Activated naive CD8-positive, alpha-beta T cell (primary cell): ENCODE results near the gene CAPNS1.

ENCODE experiments used
- H3K27ac Mint-ChIP-seq: one replicate; pipeline ENCODE4 v1.8.0; 2021; ENCODE audit warnings: mixed read lengths
- H3K27me3 Mint-ChIP-seq: one replicate; pipeline ENCODE4 v1.8.0; 2021; ENCODE audit warnings: mixed read lengths
- H3K36me3 Mint-ChIP-seq: one replicate; pipeline ENCODE4 v1.8.0; 2021; ENCODE audit warnings: mixed read lengths
- H3K4me1 Mint-ChIP-seq: one replicate; pipeline ENCODE4 v1.8.0; 2021; ENCODE audit warnings: low read depth, mixed read lengths
- H3K4me3 Mint-ChIP-seq: one replicate; pipeline ENCODE4 v1.8.0; 2021; ENCODE audit warnings: mild to moderate bottlenecking, mixed read lengths
- H3K9me3 Mint-ChIP-seq: one replicate; pipeline ENCODE4 v1.8.0; 2021; ENCODE audit warnings: low read depth, mixed read lengths

Gene CAPNS1

DNA sequence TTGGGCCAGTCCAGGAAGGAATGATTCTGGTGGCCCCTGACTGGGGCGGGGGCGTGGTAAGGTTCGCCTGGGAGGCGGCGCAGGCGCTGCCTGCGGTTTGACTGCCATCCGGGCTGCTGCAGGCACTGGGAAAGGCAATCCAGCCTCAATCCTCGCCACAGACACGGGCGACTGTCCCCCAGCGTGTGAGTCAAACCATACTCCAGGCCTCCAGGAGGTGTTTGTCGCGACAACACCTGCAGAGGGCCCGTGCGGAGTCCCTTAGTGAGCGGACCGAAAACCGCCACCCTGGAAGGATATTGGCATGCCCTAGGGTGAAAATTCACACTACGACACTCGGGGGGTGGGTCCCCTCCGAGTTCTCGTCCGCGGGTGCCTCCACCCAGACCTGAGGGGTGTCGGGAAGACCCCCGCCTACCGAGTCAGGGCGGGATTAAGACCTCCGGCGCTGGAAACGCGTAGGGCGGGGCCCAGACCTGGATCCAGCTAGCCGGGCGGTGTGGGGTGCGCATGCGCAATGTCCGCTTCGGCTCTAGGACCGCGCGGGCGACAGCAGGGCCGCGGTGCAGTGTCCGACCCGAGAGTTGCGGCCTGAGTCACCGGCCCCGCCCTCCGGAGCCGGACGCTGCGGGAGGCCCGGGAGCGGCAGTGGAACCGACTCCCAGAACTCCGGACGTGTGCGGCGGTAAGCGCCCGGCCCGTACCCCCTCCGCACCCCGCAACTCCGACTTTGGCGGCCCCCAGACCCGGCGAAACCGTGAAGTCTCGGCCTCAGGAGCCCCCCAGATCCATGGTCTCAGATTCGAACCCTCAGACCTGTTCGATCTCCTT lies at the start of gene CAPNS1:
Gene CAPNS1, plus strand, starts transcription at position 594 of the 831 bp plus-strand sequence. CDS start 946 bp downstream, outside the sequence.
- Mint-ChIP-seq H3K27ac (peak within 1 kb of the TSS; percentile 91), H3K4me3 (peak within 1 kb of the TSS; percentile 94), H3K36me3 (peaks cover 4% of the 10 kb centered on the region), H3K27me3 (no peaks in the 10 kb centered on the region), H3K4me1 (peaks cover 11% of the 10 kb centered on the region), H3K9me3 (no peaks in the 10 kb centered on the region)

DNA sequence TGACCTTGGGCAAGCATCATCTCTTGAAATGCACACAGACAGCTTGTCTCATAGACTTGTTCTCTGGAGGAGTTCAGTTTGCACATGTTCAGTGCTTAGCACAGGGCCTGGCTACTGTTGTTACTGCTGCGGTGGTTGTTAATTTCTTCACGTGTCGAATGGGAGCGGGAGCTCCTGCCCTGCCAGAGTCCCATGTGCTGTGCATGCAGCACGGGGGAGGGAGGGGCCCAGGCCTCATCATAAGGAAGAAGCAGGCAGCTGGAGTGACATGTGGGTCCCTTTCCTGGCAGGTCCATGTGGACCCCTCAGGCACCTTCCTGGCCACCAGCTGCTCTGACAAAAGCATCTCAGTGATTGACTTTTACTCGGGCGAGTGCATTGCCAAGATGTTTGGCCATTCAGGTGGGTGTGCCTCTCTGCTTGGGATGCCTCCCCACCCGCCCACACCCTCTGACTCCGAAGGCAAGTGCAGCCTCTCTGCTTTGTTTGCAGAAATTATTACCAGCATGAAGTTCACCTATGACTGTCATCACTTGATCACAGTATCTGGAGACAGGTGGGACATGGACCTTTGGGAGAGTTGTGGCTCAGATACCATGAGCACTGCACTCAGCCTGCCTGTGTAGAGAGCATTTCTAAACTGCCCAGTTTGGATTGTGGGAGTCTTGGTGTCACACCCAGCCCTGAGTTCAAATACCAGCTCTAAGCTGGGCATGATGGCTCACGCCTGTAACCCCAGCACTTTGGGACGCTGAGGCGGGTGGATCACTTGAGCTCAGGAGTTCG lies 48.8 kb upstream of the CAPNS1 start:
- Mint-ChIP-seq H3K27me3 (no peaks in the 10 kb centered on the region), H3K4me1 (peaks cover 15% of the 10 kb centered on the region), H3K27ac (no peak overlapping the region), H3K36me3 (peaks cover 5% of the 10 kb centered on the region), H3K9me3 (no peaks in the 10 kb centered on the region), H3K4me3 (no peak overlapping the region)

DNA sequence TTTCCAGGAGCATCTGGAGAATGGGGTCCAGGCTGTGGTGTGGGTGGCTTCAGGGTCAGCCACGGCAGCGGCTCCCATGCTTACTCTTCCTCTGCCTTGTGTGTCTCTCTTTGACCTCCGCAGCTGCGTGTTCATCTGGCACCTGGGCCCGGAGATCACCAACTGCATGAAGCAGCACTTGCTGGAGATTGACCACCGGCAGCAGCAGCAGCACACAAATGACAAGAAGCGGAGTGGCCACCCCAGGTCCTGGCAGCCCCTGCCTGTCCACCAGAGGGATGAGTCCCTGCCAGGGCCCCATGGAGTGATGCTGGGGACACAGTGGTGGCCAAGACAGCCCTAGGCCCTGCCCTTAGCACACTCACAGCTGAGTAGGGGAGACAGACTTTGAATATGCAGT lies 47.3 kb upstream of the CAPNS1 start:
- Mint-ChIP-seq H3K9me3 (no peaks in the 10 kb centered on the region), H3K4me3 (no peak overlapping the region), H3K4me1 (peaks cover 15% of the 10 kb centered on the region), H3K36me3 (peaks cover 5% of the 10 kb centered on the region), H3K27ac (no peak overlapping the region), H3K27me3 (no peaks in the 10 kb centered on the region)

DNA sequence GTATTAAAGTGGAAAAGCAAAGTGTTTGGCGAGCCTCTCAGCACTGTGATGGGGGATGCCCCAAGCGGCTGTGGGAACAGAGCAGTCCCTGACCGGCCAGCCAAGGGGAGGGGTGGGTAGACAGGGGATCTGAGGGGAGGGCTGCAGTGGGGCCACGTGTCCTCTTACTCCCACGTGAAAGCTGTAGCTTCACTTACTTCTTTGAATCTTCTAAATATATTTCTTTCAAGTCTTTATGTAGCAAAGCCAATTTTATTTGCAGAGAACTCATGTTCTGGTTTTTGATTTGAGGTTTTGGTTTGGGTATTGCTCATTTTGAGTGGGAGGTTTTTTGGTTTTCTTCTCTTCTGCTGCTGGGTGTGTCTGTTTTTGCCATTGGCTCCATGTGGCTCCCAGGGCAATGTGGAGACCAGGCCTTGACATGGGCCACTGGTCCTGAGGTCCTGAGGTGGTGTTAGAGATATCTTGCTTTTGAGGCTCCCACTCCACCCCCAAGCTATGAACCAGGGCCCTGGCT lies 46.7 kb upstream of the CAPNS1 start:
- Mint-ChIP-seq H3K4me3 (peak overlapping the region; percentile 10), H3K36me3 (peaks cover 5% of the 10 kb centered on the region), H3K27me3 (no peaks in the 10 kb centered on the region), H3K4me1 (peaks cover 15% of the 10 kb centered on the region), H3K27ac (peak overlapping the region; percentile 50), H3K9me3 (no peaks in the 10 kb centered on the region)

DNA sequence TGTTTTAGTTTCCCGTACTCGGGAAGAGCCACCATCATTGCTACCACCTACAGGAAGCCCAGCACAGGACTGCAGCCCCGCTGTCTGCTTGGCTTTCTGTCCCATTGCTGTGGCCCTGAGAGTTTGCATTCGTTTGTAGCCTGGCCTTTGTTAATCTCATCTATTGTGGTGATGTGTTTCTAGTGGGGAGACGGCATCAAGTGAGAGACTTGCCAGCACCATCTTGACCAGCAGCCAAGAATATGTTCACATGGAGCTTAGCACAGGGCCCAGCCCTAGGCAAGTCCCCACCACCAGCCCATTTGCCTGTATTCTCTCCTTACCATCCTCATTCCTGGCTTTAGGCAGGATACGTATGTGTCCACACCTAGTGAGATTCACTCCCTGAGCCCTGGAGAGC lies 46.2 kb upstream of the CAPNS1 start:
- Mint-ChIP-seq H3K36me3 (peaks cover 5% of the 10 kb centered on the region), H3K4me1 (peaks cover 15% of the 10 kb centered on the region), H3K27me3 (no peaks in the 10 kb centered on the region), H3K4me3 (no peak overlapping the region), H3K9me3 (no peaks in the 10 kb centered on the region), H3K27ac (no peak overlapping the region)

GRCh38 chr19:36097036-36097435 lies 42.8 kb upstream of the CAPNS1 start:
- Mint-ChIP-seq H3K4me3 (no peak overlapping the region), H3K9me3 (no peaks in the 10 kb centered on the region), H3K27me3 (no peaks in the 10 kb centered on the region), H3K27ac (no peak overlapping the region), H3K36me3 (peaks cover 5% of the 10 kb centered on the region), H3K4me1 (peaks cover 15% of the 10 kb centered on the region)

- Mint-ChIP-seq H3K9me3 (no peaks in the 10 kb centered on the region), H3K36me3 (no peaks in the 10 kb centered on the region), H3K4me3 (no peak overlapping the region), H3K27me3 (no peaks in the 10 kb centered on the region), H3K27ac (no peak overlapping the region), H3K4me1 (no peaks in the 10 kb centered on the region)
Measured at GRCh38 chr19:36099166-36099785, 40.6 kb upstream of the CAPNS1 start.

DNA sequence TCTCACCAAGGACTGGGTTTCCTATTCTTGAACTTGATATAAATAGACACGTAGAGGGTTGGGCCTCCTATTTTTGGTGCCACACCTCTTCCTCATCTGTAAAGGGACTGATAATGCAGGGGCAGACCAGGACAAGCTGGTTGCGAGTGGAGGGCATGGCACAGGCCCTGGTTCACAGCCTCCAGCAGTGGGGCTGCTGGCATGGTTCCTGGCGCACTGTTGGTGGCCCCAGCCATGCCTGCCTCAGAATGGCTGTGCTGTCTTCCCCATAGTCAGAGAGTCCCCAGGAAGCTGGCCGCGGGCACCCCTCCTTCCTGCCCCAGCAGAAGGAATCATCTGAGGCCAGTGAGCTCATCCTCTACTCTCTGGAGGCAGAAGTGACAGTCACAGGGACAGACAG lies 39.4 kb upstream of the CAPNS1 start:
- Mint-ChIP-seq H3K4me1 (no peaks in the 10 kb centered on the region), H3K36me3 (no peaks in the 10 kb centered on the region), H3K27me3 (no peaks in the 10 kb centered on the region), H3K9me3 (no peaks in the 10 kb centered on the region), H3K4me3 (no peak overlapping the region), H3K27ac (no peak overlapping the region)

DNA sequence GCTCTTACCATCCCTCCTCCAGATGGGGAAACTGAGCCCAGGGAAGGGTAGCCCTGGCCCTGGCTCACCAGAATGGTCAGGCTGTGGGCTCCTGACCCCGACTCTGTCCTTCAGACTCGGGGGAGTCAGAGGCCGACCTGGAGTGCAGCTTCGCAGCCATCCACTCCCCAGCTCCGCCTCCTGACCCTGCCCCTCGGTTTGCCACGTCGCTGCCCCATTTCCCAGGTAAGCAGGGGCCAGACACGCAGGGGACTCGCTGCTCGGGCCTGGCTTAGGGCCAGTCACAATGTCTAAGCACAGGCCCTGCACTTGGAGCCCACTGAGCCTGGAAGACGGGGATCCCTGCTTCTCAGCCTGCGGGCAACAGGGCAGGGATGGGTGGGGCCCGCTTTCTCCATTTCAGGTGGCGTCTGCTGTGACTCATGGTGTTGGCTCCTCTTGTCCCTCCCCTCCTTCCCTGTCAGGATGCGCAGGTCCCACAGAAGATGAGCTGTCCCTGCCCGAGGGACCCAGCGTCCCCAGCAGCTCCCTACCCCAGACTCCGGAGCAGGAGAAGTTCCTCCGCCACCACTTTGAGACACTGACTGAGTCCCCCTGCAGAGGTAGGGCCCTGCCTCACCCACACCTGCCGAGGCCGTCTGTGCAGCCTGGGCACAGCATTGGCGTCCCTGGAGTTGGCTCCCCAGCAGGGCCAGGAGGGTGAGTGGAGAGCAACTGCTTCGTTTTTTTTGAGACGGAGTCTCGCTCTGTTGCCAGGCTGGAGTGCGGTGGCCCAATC lies 38.1 kb upstream of the CAPNS1 start:
- peaks cover 2% of the 10 kb centered on the region for H3K36me3 Mint-ChIP-seq
- no peaks in the 10 kb centered on the region for H3K9me3 Mint-ChIP-seq
- no peaks in the 10 kb centered on the region for H3K4me1 Mint-ChIP-seq
- H3K27me3 Mint-ChIP-seq, result no peaks in the 10 kb centered on the region
- H3K27ac Mint-ChIP-seq, result no peak overlapping the region
- H3K4me3 Mint-ChIP-seq, result no peak overlapping the region

DNA sequence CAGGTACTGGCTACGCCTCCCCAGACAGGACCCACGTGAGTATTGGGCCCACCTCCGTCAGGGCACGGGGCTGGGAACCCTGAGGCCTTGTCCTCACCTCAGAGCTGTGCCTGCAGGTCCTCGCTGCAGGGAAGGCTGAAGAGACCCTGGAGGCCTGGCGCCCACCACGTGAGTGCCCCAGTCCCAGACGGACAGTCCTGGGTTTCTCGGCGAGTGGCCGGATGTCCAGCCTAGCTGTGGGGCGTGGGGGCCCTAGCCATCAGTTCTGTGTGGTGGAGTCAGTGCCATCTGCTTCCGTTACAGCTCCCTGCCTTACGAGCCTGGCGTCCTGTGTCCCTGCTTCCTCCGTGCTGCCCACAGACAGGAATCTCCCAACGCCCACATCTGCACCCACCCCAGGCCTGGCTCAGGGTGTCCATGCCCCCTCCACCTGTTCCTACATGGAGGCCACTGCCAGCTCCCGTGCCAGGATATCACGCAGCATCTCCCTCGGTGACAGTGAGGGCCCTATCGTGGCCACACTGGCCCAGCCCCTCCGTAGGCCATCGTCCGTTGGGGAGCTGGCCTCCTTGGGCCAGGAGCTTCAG lies 36.7 kb upstream of the CAPNS1 start:
- Mint-ChIP-seq H3K27ac (no peak overlapping the region), H3K27me3 (no peaks in the 10 kb centered on the region), H3K36me3 (peaks cover 2% of the 10 kb centered on the region), H3K4me3 (no peak overlapping the region), H3K4me1 (no peaks in the 10 kb centered on the region), H3K9me3 (no peaks in the 10 kb centered on the region)

GRCh38 chr19:36103842-36104552 lies 35.9 kb upstream of the CAPNS1 start:
- H3K9me3 Mint-ChIP-seq, result no peaks in the 10 kb centered on the region
- H3K27ac Mint-ChIP-seq, result no peak overlapping the region
- no peaks in the 10 kb centered on the region for H3K27me3 Mint-ChIP-seq
- no peak overlapping the region for H3K4me3 Mint-ChIP-seq
- H3K36me3 Mint-ChIP-seq, result peaks cover 2% of the 10 kb centered on the region
- H3K4me1 Mint-ChIP-seq, result no peaks in the 10 kb centered on the region

DNA sequence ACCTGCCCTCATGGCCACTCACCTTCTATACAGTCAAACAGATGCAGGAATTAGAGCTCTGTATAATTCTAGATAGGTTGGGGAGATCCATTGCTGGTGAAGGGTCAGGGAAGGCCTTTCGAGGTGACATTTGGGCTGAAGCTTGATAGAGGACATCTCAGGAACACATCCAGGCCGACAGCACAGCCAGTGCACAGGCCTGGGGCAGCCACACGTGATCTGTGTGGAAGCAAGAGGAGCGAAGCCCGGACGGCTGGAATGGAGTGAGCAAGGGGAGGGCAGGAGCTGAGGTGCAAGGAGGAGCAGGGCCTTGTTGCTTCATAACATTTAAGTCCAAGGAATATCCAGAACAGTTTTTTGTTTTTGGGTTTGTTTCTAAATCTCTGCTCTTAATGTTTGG lies 33.4 kb upstream of the CAPNS1 start:
- H3K4me1 Mint-ChIP-seq, result peaks cover under 1% of the 10 kb centered on the region
- no peaks in the 10 kb centered on the region for H3K27me3 Mint-ChIP-seq
- no peaks in the 10 kb centered on the region for H3K9me3 Mint-ChIP-seq
- no peak overlapping the region for H3K27ac Mint-ChIP-seq
- H3K36me3 Mint-ChIP-seq, result peaks cover 2% of the 10 kb centered on the region
- H3K4me3 Mint-ChIP-seq, result no peak overlapping the region

GRCh38 chr19:36106991-36107390 lies 32.9 kb upstream of the CAPNS1 start:
- H3K27me3 Mint-ChIP-seq, result no peaks in the 10 kb centered on the region
- H3K4me3 Mint-ChIP-seq, result no peak overlapping the region
- H3K27ac Mint-ChIP-seq, result no peak overlapping the region
- H3K9me3 Mint-ChIP-seq, result no peaks in the 10 kb centered on the region
- peaks cover 2% of the 10 kb centered on the region for H3K36me3 Mint-ChIP-seq
- peaks cover 2% of the 10 kb centered on the region for H3K4me1 Mint-ChIP-seq

DNA sequence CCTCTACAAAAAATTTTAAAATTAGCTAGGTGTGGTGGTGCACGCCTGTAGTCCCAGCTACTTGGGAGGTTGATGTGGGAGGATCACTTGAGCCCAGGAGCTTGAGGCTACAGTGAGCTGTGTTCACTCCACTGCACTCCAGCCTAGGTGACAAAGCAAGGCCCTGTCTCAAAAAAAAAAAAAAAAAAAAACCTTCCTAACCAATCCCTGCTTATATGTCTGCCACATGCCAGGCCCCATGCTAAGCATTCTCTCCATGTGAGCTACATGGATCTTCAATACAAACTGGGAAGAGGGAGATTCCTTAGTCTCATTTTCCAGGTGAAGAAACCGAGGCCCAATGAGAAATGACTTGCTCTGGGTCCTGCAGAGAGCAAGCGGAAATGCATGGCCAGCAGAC lies 31.2 kb upstream of the CAPNS1 start:
- Mint-ChIP-seq H3K9me3 (no peaks in the 10 kb centered on the region), H3K36me3 (peaks cover 2% of the 10 kb centered on the region), H3K27ac (no peak overlapping the region), H3K4me1 (peaks cover 9% of the 10 kb centered on the region), H3K4me3 (no peak overlapping the region), H3K27me3 (no peaks in the 10 kb centered on the region)
